Mesodermal cell (in vitro differentiated cells): ENCODE measurements around the gene GABRA6.

Experiments used
- H3K27ac ChIP-seq: 2 replicates; pipeline ENCODE4 v1.7.0; 2013; ENCODE audit warnings: mild to moderate bottlenecking, low read depth, low read length, moderate library complexity; ENCODE audit not compliant: severe bottlenecking
- H3K36me3 ChIP-seq: 2 replicates; pipeline ENCODE4 v1.7.1; 2013; ENCODE audit warnings: mild to moderate bottlenecking, low read length, moderate library complexity; ENCODE audit not compliant: control insufficient read depth, insufficient read depth
- H3K4me1 ChIP-seq: one replicate; pipeline ENCODE4 v1.7.1; 2013; ENCODE audit warnings: mild to moderate bottlenecking, low read length; ENCODE audit not compliant: insufficient read depth, control insufficient read depth, poor library complexity, severe bottlenecking
- H3K4me3 ChIP-seq: 2 replicates; pipeline ENCODE4 v1.7.0; 2013; ENCODE audit warnings: low read length, control low read depth, mild to moderate bottlenecking; ENCODE audit not compliant: insufficient read depth, poor library complexity, severe bottlenecking; ENCODE audit errors: extremely low read depth
- H3K9me3 ChIP-seq: 2 replicates; pipeline ENCODE4 v1.7.1; 2013; ENCODE audit warnings: mild to moderate bottlenecking, low read length, moderate library complexity; ENCODE audit not compliant: control insufficient read depth
- WGBS, 2 experiments: methylation state at CpG; one replicate each; pipeline ENCODE4 v1.1.5; 2013; ENCODE audit warnings: missing lambda C conversion rate in 2 of 2; ENCODE audit not compliant: insufficient coverage in 2 of 2; 5-methylcytosine and 5-hydroxymethylcytosine counted together

The GABRA6 gene

DNA sequence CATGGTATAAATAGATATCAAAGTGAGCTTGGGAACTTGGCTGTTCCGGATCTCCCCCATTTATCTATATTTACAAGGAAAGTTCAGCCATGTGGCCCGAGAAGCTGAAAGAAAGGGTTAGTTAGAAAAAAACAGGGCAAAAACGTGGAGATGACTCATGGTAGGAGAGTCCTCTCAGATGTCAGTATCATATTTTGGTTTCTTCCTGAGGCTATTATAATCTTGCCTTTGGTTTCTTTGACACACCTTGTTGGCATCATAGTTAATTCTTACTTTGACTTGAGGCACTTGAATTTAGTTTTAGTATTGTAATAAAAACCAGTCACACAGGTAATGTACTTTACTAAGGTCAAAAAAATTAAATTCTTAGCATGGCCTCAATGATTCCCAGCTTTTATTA is 59.9 kb downstream of the GABRA6 start:
- no peaks in the 10 kb centered on the region for H3K9me3 ChIP-seq
- no peak overlapping the region for H3K4me3 ChIP-seq
- no peaks in the 10 kb centered on the region for H3K4me1 ChIP-seq
- no peak overlapping the region for H3K27ac ChIP-seq
- 56% methylated on average over 3 of the region's 3 CpGs; no CpG with 5 or more reads in 1 of the 2 experiments for WGBS, 2 experiments
- H3K36me3 ChIP-seq = no peaks in the 10 kb centered on the region

GRCh38 chr5:161751265-161751664 is 65.7 kb downstream of the GABRA6 start:
- Histone ChIP-seq H3K27ac (no peak overlapping the region), H3K36me3 (no peaks in the 10 kb centered on the region), H3K9me3 (no peaks in the 10 kb centered on the region), H3K4me1 (no peaks in the 10 kb centered on the region), H3K4me3 (no peak overlapping the region)
- 81 to 92% methylated on average over 9 to 10 of the region's 10 CpGs for WGBS, 2 experiments
